Stimulated activated CD4-positive, alpha-beta T cell treated with anti-CD3 and anti-CD28 coated beads, TNF-alpha, amount 100 ng/mL, for 1 hour (primary cell): ENCODE data around the gene DAP3.
A peak's percentile ranks its signal among the peaks of the same experiment; 100 is the strongest.
"Not testable (repeated sequence)": the region's sequence is repeated elsewhere in the genome, so short reads cannot be mapped to it uniquely, and the experiment has no call there.

Experiments used
- DNase-seq, 3 donors: peaks; one replicate each; pipeline ENCODE4 v3.0.0-alpha.2; 2020; ENCODE audit warnings: low read depth in 3 of 3, low spot score in 1 of 3

Gene DAP3

GRCh38 chr1:155681776-155682175 lies 7.1 kb upstream of the DAP3 start:
- DNase-seq = no peak

DNA sequence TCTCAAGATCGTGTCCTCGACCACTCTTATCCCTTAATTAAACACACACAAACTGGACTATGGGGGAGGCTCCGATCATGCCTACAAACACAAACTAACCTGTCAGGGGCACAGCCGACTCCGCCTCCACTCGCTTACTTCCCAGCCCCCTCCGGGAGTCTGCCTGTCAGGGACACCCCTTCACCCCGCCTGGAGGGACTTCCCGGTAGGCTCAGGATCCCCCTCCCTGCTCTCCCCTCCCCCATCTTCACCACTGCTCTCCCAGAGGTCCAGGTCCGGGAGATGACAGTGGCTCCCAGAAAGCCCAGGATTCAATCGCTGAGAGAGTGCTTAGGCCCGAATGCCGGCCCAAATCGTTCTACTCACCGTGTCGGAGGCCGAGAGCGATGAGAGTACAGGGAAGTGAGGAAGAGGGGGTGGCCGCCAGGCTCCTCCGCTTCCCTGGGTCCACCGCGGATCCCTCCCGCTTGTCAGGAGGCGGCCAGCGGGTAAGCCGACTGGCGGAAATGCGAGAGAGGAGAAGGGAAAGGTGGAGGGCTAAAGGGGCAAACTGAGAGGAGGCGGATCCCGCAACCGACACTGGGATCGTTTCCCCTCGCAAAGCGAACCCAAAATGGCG lies 1.1 kb upstream of the DAP3 start:
- not testable (repeated sequence) for DNase-seq

- peak; percentile 76 to 83 (median 78) for DNase-seq
Measured at GRCh38 chr1:155688324-155689080, 389 bp upstream of the DAP3 start, which contains the start of gene YY1AP1. Gene YY1AP1 (minus strand): TSS chr1:155688774. CDS start chr1:155680436, 8,338 bp downstream.

GRCh38 chr1:155691992-155692528 lies 3.2 kb downstream of the DAP3 start:
- DNase-seq = no peak

GRCh38 chr1:155694167-155694566 lies 5.3 kb downstream of the DAP3 start:
- no peak for DNase-seq

- DNase-seq = no peak
Measured at GRCh38 chr1:155695072-155695471, 6.2 kb downstream of the DAP3 start.

DNA sequence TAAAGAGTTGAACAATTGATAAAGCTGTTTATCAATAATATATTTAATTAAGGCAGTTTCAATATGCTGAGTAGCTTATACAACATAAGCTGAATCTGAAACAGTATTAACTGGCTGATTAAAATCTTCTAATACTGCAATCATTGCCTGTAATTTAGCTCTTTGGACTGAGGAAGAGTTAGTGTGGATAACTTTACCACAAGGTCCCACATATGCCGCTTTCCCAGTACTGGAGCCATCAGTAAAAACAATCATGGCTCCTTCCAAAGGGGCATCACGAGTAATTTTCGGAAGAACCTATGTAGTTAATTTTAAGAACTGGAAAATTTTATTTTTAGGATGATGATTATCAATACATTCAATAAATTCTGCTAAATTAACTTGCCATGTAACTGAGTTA lies 6.7 kb downstream of the DAP3 start:
- DNase-seq = no peak

DNA sequence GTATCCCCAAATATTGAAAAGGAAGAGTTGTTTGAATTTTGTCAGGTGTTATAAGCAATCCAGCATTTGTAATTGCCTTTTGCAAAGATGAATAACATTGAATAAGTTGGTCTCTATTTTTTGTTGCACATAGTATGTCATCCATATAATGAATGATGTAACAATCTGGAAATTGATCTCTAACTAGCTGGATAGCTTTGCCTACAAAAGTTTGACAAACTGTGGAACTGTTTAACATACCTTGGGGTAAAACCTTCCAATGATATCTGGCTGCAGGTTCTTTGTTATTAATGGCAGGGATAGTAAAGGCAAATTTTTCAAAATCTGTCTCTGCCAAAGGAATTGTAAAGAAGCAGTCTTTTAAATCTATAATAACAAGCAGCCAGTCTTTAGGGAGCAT lies 7.6 kb downstream of the DAP3 start:
- no peak for DNase-seq

DNA sequence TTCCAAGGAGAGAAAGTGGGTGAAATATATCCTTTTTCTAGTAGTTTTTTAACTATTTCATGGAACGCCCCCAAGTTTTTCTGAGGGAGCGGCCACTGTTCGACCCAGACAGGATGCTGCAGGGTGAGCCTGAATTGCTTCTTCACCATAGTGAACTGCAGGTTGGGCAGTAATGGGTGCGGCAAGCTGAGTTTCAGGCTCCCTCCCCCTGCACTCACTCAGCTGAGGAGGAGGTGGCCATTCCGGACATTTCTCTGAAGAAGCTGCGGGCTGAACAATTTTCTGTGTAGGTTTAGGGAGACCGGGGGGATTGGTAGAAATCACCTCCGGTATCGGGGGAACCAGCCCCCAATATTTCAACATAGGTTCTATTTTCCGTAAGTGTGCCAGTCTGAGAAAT lies 8.2 kb downstream of the DAP3 start:
- DNase-seq = no peak

DNA sequence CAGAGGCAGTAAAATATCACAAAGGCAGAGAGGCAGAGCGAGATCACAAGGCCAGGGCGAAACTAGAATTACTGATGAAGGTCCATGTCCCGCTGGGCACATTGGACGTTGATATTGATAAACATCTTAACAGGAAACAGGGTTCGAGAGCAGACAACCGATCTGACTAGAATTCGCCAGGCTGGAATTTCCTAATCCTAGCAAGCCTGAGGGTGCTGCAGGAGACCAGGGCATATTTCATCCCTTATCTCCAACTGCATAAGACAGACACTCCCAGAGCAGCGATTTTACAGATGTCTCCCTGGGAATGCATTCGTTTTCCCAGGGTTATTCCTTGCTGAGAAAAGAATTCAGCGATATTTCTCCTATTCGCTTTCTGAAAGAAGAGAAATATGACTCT lies 8.7 kb downstream of the DAP3 start:
- not testable (repeated sequence) for DNase-seq

GRCh38 chr1:155698382-155699038 lies 9.6 kb downstream of the DAP3 start:
- no peak for DNase-seq

DNA sequence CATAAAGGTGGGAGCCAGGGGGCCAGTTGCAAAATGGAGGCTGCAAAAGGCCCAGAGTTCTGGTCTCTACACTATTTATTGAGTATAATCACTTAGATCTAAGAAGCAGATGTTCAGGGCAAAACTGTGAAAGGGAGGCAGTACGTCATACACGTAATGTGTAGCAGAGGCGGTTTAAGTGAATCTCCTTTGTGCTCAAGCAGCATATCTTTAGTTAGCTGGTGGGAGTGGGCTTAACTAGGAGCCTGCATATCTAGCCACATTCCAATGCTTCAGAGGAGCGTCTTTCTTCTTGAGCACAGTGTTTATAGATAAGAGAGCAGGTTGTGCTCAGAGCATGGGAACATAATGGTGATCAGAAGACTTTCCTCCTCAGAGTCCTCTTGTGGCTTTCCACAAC lies 10.2 kb downstream of the DAP3 start:
- not testable (repeated sequence) for DNase-seq

DNA sequence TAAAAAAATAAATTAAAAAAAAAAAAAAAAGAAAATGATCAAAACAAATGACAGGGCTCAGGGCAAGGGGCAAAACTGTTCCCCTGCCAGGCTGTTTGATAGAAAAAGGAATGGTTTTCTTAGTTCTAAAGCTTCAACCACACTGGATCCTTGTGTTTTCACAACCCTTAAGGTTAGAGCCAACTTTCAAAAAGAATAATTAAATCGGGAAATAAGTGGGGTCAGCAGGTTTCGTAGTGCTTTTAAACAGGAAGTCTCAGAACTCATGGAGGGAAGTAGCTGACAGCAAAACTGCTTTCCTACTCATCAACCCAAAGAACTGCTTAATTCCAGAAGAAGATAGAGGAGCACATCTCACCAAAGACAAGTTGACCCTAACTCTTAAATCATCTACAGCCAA lies 12.8 kb downstream of the DAP3 start:
- not testable (repeated sequence) for DNase-seq

DNA sequence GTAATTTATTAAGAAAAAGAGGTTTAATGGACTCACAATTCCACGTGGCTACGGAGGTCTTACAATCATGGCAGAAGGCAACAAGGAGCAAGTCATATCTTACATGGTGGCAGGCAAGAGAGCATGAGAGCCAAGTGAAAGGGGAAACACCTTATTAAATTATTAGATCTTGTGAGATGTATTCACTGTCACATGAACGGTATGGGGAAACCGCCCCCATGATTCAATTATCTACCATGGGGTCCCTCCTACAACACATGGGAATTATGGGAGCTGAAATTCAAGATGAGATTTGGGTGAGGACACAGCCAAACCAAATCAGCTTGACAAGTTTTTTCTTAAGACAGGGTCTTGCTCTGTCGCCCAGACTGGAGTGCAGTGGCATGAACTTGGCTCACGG lies 14.3 kb downstream of the DAP3 start:
- DNase-seq = no peak

- not testable (repeated sequence) for DNase-seq
Measured at GRCh38 chr1:155704414-155704813, 15.5 kb downstream of the DAP3 start.

GRCh38 chr1:155706139-155706538 lies 17.2 kb downstream of the DAP3 start:
- DNase-seq = no peak

DNA sequence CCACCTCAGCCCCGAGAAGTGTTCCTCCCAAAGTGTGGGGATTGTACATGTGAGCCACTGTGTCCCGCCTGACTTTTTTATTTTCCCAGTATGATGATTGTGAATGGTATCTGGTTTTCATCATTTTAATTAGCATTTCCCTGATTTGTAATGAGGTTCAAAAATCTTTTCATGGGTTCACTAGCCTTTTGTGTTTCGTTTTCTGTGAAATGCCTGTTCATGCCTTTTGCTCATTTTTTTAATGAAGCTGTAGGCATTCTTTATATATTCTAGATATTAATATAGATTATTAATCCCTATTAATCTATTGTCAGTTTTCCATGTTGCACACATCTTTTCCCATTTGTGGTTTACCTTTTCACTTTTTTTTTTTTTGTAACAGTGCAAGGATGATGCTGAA lies 20.5 kb downstream of the DAP3 start:
- DNase-seq = no peak

- DNase-seq = not testable (repeated sequence)
Measured at GRCh38 chr1:155711457-155711856, 22.6 kb downstream of the DAP3 start.

GRCh38 chr1:155712636-155713035 lies 23.7 kb downstream of the DAP3 start:
- DNase-seq = not testable (repeated sequence)

DNA sequence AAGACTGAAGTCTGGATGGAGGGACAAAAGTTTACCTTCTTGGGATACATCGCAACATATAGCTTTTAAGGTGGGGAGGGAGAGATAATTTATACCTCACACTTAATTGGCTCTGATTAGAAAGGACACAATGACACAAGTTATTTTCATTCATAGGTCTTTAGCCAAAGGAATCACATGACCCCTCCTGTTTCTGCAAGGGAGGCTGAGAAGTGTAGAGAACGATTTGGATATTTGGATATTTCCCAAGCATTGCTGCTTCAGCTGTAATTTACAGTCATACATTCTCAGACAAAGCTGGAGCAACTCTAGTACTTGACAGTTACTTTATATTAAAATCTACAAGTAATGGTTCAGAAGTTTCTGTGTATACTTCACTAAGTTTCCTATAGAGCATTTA lies 24.2 kb downstream of the DAP3 start:
- DNase-seq = no peak

DNA sequence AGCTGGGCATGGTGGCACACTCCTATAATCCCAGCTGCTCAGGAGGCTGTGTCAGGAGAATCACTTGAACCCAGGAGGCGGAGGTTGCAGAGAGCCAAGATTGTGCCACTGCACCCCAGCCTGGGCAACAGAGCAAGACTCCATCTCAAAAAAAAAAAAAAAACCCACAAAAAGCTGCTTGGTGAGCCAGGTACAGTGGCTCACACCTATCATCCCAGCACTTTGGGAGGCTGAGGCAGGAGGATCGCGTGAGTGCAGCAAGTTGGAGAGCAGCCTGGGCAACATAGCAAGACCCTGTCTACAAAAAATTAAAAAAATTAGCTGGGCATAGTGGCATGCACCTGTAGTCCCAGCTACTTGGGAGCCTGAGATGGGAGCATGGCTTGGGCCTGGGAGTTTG lies 26.2 kb downstream of the DAP3 start:
- not testable (repeated sequence) for DNase-seq

- no peak for DNase-seq
Measured at GRCh38 chr1:155715777-155716176, 26.9 kb downstream of the DAP3 start.
